Measurements from ENCODE around the gene GOLGA3.
"Not testable (repeated sequence)": the region's sequence is repeated elsewhere in the genome, so short reads cannot be mapped to it uniquely, and the experiment has no call there.

The GOLGA3 gene

DNA sequence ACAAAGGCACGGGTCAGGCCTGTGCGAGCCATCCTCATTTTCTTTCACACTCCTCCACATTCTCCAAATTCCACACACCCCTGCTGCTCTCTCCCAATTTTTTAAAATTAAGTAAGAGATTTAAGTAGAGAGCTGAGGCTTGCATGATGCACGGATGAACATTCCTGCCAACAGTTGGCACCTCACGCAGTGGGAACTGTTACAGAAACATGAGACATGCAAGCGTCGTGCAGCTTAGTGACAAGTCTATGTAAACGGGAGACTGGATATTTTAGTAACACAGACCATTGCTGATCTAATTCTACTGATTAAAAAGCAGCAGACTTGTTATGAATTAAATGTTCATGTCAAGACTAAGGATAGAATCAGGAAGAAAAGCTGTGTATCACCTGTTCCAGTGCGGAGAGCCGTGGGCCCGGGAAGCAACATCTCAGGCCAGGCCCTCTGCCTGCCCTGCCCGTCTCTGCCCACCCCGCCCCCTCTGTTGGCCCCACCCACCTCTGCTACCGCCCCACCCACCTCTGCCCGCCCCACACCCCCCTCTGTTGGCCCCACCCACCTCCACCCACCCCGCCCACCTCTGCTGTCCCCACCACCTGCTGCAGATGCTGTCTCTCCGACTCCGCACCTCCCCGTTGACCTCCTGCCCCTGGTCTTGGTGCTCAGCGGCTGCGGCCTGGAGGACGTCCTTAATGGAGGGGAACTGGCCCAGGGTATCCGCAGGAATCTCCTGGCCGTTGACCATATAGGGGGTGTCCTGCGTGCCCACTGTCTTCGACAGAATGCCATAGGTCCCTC lies 21.2 kb downstream of the GOLGA3 start:
- no peak for DNase-seq

DNA sequence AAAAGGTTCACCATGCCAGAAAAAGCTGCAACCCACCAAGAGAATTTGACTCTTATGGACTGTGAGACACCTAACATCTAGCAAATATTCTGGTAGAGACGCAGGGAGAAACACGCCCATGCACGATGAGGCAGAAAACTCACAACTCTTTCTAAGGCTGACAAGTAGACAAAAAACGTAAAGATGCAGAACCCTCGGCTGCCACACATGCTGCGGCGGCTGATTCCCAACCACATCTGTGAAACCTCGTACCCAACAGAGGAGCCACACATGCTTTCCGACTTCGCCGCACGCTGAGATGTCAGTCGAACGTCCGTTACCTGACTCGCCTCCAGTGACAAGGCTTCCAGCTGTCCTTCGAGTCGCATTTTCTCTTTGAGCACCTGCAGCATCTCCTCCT lies 21.8 kb downstream of the GOLGA3 start:
- DNase-seq: peak; percentile 39

DNA sequence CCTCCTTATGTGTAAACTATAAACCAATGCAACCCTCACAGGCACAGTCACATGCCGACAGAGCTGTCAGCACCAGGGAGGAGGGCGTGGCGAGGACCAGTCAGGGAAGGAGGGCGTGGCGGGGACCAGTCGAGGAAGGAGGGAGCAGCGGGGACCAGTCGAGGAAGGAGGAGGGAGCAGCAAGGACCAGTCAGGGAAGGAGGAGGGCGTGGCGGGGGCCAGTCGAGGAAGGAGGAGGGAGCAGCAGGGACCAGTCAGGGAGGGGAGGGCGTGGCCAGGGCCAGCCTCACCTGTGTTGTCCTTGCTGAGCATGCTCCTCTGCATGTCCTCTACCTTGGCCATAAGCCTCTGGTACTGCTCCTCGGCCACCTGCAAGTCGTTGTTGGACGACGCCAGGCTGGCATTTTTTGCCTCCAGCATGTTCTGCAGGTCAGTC lies 24.2 kb downstream of the GOLGA3 start:
- DNase-seq: no peak

DNA sequence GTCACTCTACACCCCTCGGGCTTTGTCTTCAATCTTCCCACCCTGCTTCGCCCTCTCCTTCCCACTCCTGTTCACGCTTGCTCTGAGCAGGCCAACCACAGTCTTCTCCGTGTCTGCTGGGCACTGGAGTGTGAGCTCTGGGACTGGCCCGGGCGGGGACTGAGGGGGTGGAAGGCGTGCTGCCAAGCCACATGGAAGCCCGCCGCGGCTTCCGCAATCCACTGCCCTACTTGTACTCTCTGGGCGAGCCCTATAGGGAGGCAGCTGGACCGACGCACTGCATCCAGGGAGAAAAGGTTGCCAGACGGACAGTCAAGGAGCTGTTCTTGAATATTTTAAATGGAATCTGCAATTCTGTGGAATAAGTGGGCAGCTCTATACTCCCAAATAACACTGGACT lies 24.8 kb downstream of the GOLGA3 start:
- DNase-seq: no peak

DNA sequence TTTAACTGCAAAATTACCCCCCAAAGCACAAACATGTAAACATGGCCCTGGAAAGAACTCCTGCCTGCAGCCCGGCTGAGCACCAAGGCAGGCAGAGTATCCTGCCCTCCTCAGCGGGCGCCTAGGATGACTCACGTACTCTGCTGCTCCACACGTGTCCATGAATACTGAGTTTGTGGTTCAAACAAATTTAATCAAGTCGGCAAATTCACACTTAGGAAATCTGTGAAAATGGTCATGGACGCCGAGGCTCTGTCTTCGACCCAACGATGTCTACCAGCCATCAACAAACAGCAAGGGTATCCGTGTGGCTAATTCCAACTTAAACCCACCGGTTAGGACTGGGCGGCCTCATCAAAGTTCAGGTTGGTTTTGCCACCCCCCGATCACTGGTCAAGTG lies 25.5 kb downstream of the GOLGA3 start:
- no peak for DNase-seq

DNA sequence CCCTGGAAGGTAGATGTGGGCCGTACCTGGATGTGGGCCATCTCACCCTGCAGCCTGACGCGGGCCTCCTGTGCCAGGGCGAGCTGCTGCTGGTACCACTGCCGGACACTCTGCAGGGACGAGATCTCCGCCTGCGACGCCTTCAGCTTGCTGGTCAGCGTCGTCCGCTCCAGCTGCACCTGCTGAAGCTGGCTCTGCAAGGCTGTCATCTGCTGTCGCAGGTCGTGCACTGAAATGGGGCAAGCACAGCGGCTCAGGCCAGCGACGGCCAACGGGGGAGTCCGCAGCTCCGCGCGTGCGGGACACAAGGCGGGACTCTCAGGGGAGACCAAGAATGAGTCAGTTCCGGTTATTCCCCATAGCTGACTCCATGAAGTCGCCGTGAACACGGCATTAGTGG lies 26.9 kb downstream of the GOLGA3 start:
- no peak for DNase-seq

DNA sequence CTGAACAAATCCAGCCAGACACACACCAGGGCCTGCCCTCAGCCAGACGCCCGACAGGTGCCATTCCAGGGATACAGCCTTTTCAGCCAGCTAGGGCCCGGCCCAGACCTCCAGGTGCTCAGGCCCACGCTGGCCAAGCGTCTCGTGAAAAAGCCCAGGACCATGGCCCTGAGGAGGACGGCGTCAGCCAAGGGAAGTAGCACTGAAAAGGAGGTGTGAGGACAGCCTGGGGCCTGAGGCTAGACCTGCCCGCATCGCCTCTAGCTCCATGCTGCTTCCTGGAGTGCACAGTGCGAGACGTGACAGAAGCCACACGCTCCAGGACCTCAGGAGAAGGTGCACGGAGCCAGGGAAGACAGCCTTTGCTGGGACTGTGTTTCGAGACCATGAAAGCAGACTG lies 29.8 kb downstream of the GOLGA3 start:
- no peak for DNase-seq

DNA sequence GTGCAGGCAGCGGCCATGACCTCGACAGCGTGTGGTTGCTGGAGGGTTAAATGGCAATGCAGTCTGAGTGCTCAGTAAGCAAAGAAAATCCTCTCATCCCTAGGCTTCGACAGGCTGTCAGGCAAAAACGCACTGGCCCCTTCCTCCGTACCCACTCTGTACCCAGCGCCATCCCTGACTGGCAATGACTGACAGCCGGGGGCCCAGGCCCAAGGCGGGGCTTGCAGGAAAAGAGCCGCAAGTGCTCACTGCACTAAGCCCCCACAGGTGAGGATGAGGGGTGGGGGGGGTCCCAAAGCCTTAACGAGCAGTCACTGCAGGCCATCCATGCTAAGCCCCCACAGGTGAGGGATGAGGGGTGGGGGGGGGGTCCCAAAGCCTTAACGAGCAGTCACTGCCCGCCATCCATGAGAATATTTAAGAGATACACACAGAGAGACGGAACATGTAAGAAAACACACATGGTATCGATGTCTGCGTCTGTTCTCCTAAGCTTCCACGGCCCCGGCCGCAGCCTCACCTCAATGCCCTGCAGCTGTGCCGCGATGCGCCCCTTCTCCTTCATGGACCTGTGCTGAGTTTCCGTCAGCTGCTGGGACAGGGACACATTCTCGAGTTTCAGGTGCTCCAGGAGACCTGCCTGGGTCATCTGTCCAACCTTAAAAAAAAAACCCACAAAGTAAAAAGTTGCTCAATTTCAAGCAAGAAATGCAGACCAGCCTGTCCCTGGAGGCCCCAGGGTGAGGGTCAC lies 30.7 kb downstream of the GOLGA3 start:
- DNase-seq: no peak

DNA sequence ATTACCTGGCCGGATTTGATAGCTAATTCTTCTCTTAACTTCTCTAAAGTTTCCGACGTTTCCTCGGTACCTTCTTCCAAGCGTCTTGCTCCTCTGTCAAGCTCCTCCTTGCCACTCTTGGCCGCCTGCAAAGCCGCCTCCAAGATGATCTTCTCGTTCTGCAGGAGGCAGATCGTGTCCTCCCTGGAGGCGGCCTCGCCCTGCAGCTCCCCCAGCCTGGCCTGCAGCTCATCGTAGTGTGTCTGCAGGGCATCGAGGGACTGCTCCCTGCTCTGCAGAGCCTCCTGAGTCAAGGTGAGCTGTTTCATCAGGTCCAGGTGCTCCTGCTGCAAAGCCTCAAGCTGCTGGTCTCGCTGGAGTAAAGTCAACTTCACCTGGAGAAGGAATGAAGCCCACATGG lies 32.8 kb downstream of the GOLGA3 start:
- DNase-seq: no peak

DNA sequence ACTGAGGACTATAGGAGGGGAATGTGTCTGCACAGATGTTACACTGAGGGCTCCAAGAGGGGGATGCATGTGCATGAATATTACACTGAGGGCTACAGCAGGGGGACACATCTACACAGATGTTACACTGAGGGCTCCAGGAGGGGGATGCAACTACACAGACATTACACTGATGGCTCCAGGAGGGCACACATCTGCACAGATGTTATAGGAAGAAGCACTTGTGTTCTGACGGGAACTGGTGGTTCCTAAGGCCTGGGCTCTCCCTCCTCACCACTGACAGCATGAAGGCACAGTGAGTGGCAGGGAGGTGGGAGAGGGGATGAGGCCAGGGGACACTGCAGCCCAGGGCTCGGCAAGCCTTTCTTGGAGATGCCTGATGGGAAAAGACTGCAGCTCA lies 36.7 kb downstream of the GOLGA3 start:
- DNase-seq: not testable (repeated sequence)

DNA sequence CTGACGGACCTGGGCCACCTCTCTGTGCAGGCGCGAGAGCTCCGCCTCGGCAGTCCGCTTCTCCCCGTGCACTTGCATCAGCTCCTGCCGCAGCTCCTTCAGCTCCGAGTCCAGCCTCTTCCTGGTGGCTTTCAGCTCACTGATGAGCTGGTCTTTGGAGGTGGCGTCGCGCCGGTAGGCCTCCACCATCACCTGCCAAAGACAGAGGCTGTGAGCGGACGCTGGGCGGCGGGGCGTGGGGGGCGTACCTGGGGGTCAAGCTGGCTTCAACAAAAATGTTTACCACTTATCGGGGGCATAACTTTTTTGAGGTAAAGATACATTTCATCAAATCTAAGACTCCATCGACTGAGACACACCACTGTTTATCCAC lies 39.6 kb downstream of the GOLGA3 start:
- no peak for DNase-seq

DNA sequence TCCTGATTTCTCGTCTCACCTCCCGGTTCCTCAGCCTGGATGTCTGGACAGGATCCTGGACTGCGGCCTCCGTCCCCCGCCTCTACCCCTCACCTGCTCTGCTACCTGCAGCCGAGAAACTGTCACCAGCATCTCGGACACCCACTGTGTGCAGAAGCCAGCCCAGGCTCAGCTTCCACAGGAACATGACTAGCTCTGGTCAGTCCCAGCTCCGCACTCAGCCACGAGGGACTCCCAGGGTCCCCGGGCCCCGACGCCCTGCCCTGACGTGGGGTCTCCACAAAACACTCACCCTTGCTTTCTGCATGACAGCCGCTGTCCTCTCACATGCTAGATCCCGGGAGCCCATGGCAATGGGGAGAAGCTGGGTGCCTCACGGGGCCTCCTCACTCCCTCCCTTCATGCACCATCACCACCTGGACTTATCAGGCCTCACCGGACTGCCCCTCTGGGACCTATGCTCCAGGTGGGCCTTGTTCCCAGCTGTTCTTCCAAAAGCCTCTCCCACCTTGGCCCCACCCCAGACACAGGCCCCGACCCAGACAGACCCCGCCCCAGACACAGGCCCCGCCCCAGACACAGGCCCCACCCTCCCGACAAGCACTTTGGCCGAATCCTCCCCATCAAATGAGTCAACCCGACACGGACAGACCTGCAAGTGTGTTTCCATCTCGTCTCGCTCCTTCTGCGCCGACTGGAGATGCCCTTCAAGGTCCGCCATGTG lies 40.1 kb downstream of the GOLGA3 start:
- DNase-seq: no peak

DNA sequence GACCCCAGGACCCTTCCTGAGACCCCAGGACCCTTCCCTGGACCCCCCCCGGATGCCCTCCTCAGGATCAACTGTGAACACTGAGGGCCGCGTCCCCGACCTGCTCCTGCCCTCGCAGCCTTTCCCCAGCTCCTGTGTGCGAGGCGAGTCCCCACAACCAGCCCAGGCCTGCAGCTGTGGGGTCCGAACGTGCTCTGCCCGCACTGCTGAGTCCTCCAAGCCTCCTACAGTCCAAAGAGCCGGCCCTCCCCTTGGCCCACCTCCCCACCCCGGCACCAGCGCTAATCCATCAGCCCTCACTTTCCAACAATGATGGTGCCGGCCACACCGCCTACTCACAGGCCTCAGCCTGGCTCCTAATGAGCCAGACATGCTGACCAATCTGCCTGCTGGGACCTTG lies 40.8 kb downstream of the GOLGA3 start:
- DNase-seq: no peak

DNA sequence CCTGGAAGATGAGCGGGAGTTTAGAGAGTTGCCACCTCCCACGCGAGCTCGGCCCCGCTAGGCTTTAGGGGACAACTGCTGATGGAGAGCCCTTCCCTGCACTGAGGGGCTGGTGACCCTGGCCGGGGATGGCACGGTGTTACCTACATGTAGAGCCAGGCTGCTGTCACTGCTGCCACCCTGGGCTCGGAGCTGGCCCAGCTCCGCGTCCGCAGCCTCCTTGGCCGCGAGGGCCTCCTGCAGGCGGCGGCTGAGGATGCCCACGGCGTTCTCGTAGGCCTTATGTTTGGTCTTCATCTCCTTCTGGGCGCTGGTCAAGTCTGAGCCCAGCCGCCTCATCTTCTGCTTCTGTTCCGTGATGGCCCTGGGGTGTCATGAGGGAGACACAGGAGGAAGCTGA lies 42.5 kb downstream of the GOLGA3 start:
- no peak for DNase-seq

DNA sequence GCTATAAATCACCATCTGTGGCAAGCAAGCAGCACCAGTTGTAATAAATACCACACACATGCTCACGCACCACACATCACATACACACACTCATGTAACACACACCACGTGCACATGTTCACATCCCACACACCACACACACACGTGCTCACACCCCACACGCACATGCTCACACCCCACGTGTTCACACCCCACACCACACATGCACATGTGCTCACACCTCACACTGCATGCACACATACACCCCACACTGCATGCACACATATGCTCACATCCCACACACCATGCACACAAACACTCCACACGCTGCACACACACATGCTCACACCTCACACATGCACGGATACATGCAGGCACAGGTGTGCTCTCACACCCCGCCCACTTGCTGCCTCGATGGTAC lies 44.1 kb downstream of the GOLGA3 start:
- no peak for DNase-seq

DNA sequence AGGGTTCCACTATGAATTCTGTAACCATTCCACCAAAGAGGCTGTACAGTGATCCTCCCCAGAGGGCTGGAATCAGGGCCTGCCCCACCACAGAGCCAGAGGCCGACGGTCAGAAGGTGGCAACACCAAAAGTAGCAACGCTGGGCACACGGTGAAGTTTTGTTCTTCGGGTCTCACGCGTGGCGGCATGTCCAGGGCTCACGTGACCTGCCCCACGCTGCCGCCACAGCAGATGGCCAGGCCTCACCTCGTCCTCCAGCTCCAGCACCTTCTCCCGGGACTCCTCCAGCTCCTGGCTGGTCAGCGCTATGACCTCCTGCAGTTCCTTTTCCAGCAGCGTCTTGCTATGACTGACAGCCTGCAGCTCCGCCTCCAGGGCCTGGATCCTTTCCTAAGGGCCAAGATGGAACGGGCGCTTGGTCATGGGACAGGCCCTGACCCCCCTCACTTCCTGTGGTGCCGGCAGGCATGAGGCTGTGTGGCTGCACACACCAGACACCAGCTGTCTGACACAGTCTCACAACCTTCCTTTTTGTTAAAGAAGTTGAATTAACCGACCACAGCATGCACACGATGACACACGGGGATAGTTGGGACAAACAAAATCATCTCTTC lies 44.6 kb downstream of the GOLGA3 start:
- DNase-seq: no peak

DNA sequence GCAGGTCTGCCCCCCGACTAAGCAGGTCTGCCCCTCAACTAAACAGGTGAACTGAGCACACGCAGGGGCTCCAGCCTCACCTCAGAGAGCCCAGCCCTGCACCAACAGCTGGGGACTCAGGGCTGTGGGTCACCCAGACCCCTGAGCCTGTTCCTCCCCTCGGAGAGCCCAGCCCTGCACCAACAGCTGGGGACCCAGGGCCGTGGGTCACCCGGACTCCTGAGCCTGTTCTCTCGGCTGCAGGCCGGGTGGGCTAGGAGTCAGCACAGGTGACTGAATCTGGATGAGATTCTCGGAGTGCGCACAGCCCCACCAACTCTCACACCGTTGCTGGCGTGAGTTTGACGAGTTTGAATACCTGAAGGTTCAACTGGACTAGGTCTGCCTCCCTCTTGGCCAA lies 46.7 kb downstream of the GOLGA3 start:
- DNase-seq: no peak

DNA sequence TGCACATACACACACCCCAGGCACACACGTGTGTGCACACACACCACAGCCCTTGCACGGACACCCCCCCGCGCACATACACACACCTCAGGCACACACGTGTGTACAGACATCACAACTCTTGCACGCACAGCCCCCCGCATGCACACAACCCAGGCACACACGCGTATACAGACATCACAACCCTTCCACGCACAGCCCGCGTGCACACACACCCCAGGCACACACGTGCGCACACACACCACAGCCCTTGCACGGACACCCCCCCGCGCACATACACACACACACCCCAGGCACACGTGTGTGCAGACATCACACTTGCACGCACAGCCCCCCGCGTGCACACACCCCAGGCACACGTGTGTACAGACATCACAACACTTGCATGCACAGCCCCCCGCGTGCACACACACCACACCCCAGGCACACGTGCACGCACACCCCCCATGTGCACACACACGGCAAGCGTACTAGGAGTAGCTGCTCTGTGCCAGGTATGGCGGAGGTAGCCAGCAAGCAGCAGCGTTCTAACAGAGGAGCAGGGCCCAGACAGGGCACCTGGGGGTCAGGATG lies 48.8 kb downstream of the GOLGA3 start:
- DNase-seq: no peak

DNA sequence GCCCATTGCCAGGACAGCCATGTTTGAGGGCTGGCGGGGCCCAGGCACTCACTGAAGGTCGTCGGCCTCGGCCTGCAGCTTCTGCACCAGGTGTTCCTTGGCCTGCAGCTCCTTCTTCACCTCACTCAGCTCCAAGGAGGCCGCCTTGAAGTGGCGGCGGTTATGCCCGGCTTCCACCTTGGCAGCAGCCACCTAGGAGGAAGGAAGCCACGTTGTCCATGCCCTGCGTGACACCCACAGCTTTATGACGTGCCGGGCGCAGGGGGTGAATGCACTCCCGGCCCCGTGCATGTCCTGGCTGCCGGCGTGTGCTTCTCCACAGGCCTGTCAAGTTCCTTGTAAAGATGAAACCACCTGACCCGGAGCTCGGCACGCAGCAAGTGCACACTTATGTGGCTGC lies 51.1 kb downstream of the GOLGA3 start:
- DNase-seq: no peak

DNA sequence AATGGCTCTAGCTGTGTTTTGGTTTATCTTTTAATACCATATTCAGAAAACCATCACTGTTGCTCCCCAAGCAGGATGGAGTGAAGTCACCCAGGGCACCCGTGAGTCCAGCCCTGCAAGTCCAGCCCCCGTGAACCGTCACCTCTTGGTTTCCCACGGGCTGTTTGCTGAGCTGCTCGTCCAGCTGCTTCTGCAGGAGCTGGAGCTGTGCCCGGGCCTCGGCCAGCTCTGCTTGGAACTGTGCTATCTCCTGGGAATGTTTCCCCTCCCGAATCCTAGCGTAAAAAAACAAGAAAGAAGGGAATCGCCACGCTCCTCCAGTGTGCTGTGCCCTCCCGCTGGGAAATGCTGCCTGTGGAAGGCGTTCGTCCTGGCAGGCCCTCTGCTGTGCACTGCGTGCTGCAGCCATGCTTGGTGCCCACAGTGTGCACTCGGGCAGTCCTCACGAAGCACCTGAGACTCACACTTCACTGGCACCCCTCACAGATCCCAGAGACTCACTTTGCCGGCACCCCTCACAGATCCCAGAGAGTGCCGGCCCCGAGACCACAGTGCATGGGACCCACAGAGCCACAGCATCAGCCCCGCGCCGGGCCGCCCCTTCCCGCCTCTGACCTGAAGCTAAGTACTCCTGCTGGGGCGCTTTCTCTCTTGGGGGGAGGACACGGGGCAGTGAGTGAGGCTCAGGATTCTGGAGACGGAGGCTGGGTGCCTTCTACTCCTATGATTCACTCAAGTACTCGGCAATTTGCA lies 51.7 kb downstream of the GOLGA3 start:
- no peak for DNase-seq

DNA sequence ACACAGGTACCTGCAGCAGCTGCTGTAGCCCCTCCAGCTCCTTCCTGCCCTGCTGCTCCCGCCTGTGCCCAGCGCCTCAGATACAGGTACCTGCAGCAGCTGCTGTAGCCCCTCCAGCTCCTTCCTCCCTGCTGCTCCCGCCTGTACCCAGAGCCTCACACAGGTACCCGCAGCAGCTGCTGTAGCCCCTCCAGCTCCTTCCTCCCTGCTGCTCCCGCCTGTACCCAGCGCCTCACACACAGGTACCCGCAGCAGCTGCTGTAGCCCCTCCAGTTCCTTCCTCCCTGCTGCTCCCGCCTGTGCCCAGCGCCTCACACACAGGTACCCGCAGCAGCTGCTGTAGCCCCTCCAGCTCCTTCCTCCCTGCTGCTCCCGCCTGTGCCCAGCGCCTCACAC lies 52.4 kb downstream of the GOLGA3 start:
- DNase-seq: not testable (repeated sequence)

DNA sequence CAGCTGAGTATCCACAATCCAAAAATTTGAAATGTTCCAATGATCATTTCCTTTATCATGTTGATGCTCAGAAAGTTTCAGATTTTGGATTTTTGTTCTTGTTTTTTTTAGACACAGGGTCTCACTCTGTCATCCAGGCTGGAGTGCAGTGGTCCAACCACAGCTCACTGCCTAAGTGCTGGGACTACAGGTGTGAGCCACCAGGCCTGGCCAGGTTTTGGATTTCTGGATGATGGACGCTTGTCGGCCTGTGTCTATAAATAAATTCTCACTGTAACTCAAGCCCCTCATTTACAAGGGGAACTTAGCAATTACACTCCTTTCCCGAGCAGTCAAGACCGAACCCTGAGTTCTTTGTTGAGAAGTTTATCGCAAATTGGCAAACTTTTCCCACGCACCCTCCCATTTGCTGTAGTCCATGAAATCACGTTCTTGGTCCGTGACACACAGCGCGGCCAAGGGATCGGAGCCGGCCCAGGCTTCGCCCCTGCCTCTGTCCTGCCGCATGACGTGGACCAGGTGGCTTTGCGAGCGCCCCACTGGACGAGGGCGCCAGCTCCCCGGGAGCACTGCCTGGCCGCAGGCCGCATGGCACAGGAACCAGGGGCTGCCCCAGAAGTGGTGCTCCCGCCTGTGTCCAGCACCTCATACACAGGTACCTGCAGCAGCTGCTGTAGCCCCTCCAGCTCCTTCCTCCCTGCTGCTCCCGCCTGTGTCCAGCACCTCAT lies 53.0 kb downstream of the GOLGA3 start:
- DNase-seq: no peak

Data from CD4-positive, alpha-beta T cell treated with Interleukin-17A for 4 hours (primary cell).